HEK293 (cell line): Measurements from ENCODE around the gene TMEM198.

Experiments
- CTCF ChIA-PET: fragments of 350-600 bp; formaldehyde crosslinking; extraction: SDS; loops from one replicate; lab custom pipeline; 2021; ENCODE audit warnings: antibody characterized with exemption; lab: Yijun Ruan, JAX
- POLR2A ChIA-PET: fragments of 300-600 bp; formaldehyde crosslinking; extraction: SDS; loops from one replicate; lab custom pipeline; 2020; ENCODE audit warnings: antibody characterized with exemption, inconsistent platforms; lab: Yijun Ruan, JAX
- H3K27ac ChIP-seq: fragments of 200-500 bp; sonication (Bioruptor generic); 2 replicates; pipeline ENCODE4 v1.5.1; 2014; ENCODE audit warnings: low read depth, low read length, control low read depth, inconsistent platforms; ENCODE audit errors: extremely low read depth
- H3K36me3 ChIP-seq, 2 experiments: fragments of 200-500 bp in 1 of 2; sonication (Bioruptor generic) in 1 of 2; 1 replicate in 1 of 2; 2 replicates in 1 of 2; pipeline ENCODE4 v1.5.1; 2014 to 2017; ENCODE audit warnings: inconsistent platforms in 2 of 2, low read length in 2 of 2; ENCODE audit not compliant: control insufficient read depth in 2 of 2, insufficient read depth in 1 of 2
- H3K4me1 ChIP-seq: fragments of 200-500 bp; sonication (Bioruptor generic); 2 replicates; pipeline ENCODE4 v1.5.1; 2014; ENCODE audit warnings: mild to moderate bottlenecking, low read length, inconsistent platforms; ENCODE audit not compliant: control insufficient read depth, insufficient read depth
- H3K4me3 ChIP-seq: 2 replicates; pipeline ENCODE4 v1.5.1; 2011; ENCODE audit warnings: low read depth, mild to moderate bottlenecking, control low read depth, low read length, moderate library complexity
- H3K9me3 ChIP-seq: fragments of 200-500 bp; sonication (Bioruptor generic); 2 replicates; pipeline ENCODE4 v1.5.1; 2014; ENCODE audit warnings: low read depth, low read length, inconsistent platforms; ENCODE audit not compliant: control insufficient read depth, insufficient read depth
- GLIS1 ChIP-seq: fragments of 450-650 bp; formaldehyde crosslinking; IDR thresholded peaks from 2 replicates; pipeline ENCODE4 v1.5.1; 2016; ENCODE audit warnings: missing biosample characterization, missing genetic modification characterization
- KLF17 ChIP-seq: fragments of 450-650 bp; formaldehyde crosslinking; IDR thresholded peaks from 2 replicates; pipeline ENCODE4 v1.5.1; 2016; ENCODE audit warnings: missing biosample characterization, missing genetic modification characterization
- PBX3 ChIP-seq: sonication (generic); formaldehyde crosslinking; IDR thresholded peaks from 2 replicates; pipeline ENCODE4 v1.8.1; 2022; ENCODE audit warnings: mild to moderate bottlenecking, moderate library complexity, missing genetic modification reagents
- PRDM10 ChIP-seq: fragments of 450-650 bp; formaldehyde crosslinking; IDR thresholded peaks from 2 replicates; pipeline ENCODE4 v1.5.1; 2016; ENCODE audit warnings: missing biosample characterization, missing genetic modification characterization
- PRDM2 ChIP-seq: fragments of 450-650 bp; formaldehyde crosslinking; IDR thresholded peaks from 2 replicates; pipeline ENCODE4 v1.5.1; 2016; ENCODE audit warnings: missing biosample characterization, missing genetic modification characterization, borderline replicate concordance
- SCRT1 ChIP-seq: fragments of 450-650 bp; formaldehyde crosslinking; IDR thresholded peaks from 2 replicates; pipeline ENCODE4 v1.5.1; 2016; ENCODE audit warnings: missing biosample characterization, missing genetic modification characterization, borderline replicate concordance
- SCRT2 ChIP-seq: fragments of 450-650 bp; formaldehyde crosslinking; IDR thresholded peaks from 2 replicates; pipeline ENCODE4 v1.5.1; 2016; ENCODE audit warnings: missing biosample characterization, missing genetic modification characterization
- ZBTB26 ChIP-seq: fragments of 450-650 bp; formaldehyde crosslinking; optimal IDR thresholded peaks from 2 replicates; pipeline ENCODE3; 2016; ENCODE audit warnings: missing biosample characterization, mild to moderate bottlenecking, missing genetic modification characterization
- ZFP41 ChIP-seq: fragments of 450-650 bp; formaldehyde crosslinking; IDR thresholded peaks from 2 replicates; pipeline ENCODE4 v1.5.1; 2016; ENCODE audit warnings: missing biosample characterization, missing genetic modification characterization, borderline replicate concordance
- ZNF112 ChIP-seq: fragments of 450-650 bp; formaldehyde crosslinking; IDR thresholded peaks from 2 replicates; pipeline ENCODE4 v1.5.0; 2017; ENCODE audit warnings: missing biosample characterization, missing genetic modification characterization
- ZNF114 ChIP-seq: fragments of 450-650 bp; formaldehyde crosslinking; IDR thresholded peaks from 2 replicates; pipeline ENCODE4 v1.5.0; 2017; ENCODE audit warnings: missing biosample characterization, missing genetic modification characterization
- ZNF2 ChIP-seq: fragments of 450-650 bp; formaldehyde crosslinking; IDR thresholded peaks from 2 replicates; pipeline ENCODE4 v1.5.1; 2016; ENCODE audit warnings: missing biosample characterization, missing genetic modification characterization
- ZNF202 ChIP-seq: fragments of 450-650 bp; formaldehyde crosslinking; IDR thresholded peaks from 2 replicates; pipeline ENCODE4 v1.5.1; 2016; ENCODE audit warnings: missing biosample characterization, missing genetic modification characterization, borderline replicate concordance
- ZNF354C ChIP-seq: fragments of 450-650 bp; formaldehyde crosslinking; IDR thresholded peaks from 2 replicates; pipeline ENCODE4 v1.5.1; 2016; ENCODE audit warnings: missing biosample characterization, missing genetic modification characterization, low read depth, borderline replicate concordance
- ZNF580 ChIP-seq: fragments of 450-650 bp; formaldehyde crosslinking; IDR thresholded peaks from 2 replicates; pipeline ENCODE4 v1.5.1; 2016; ENCODE audit warnings: missing biosample characterization, missing genetic modification characterization
- ZNF585B ChIP-seq: fragments of 450-650 bp; formaldehyde crosslinking; IDR thresholded peaks from 2 replicates; pipeline ENCODE4 v1.5.1; 2016; ENCODE audit warnings: missing biosample characterization, missing genetic modification characterization
- ZNF654 ChIP-seq: fragments of 450-650 bp; formaldehyde crosslinking; IDR thresholded peaks from 2 replicates; pipeline ENCODE4 v1.5.1; 2016; ENCODE audit warnings: low read depth, missing biosample characterization, missing genetic modification characterization
- ZNF776 ChIP-seq: fragments of 450-650 bp; formaldehyde crosslinking; IDR thresholded peaks from 2 replicates; pipeline ENCODE4 v1.5.0; 2017; ENCODE audit warnings: missing biosample characterization, missing genetic modification characterization, borderline replicate concordance

TMEM198 gene

GRCh38 chr2:219565130-219566080 is 21.6 kb downstream of the TMEM198 start:
- CTCF ChIA-PET: no interaction called here
- Histone ChIP-seq H3K9me3 (no peaks in the 10 kb centered on the region), H3K4me3 (no peak overlapping the region), H3K27ac (no peak overlapping the region), H3K36me3 (peaks cover 13 to 93% of the 10 kb centered on the region in 2 experiments; a peak in 2 of 3 replicates), H3K4me1 (peaks cover 7% of the 10 kb centered on the region)
- POLR2A ChIA-PET: interaction anchor here (1.1 to 1.9 kb wide), 4 partner anchors 13 to 62 kb away, joined by 3 to 5 read pairs (median 4); partner anchors contain the start of gene STK11IP
- 0 out of 2 replicates have a peak, but pooled peaks have one; percentile 19 for TF ChIP-seq SCRT1 (tag by site-specific recombination)
- no peak for TF ChIP-seq ZNF654 (tag by site-specific recombination)
- peak; percentile 59; the same call in 1 of the 2 replicates for TF ChIP-seq SCRT2 (tag by site-specific recombination)
- TF ChIP-seq ZNF112 (tag by site-specific recombination): no peak
- TF ChIP-seq ZNF354C (tag by site-specific recombination): no peak
- TF ChIP-seq ZNF114 (tag by site-specific recombination): no peak
- TF ChIP-seq ZNF202 (tag by site-specific recombination): no peak

- ChIA-PET CTCF (no interaction called here), POLR2A (interaction anchor here (1.5 to 2.8 kb wide), 5 partner anchors 10 to 31 kb away, joined by 3 to 12 read pairs (median 4); partner anchors contain the start of gene STK11IP)
- Histone ChIP-seq H3K4me3 (no peak overlapping the region), H3K27ac (no peak overlapping the region), H3K9me3 (no peaks in the 10 kb centered on the region), H3K4me1 (peaks cover 9% of the 10 kb centered on the region), H3K36me3 (peaks cover 13 to 84% of the 10 kb centered on the region in 2 experiments; a peak in 2 of 3 replicates)
- TF ChIP-seq PRDM2 (tag by site-specific recombination): no peak
- no peak for TF ChIP-seq ZNF585B (tag by site-specific recombination)
- TF ChIP-seq ZFP41 (tag by site-specific recombination): no peak
- no peak for TF ChIP-seq GLIS1 (tag by site-specific recombination)
- no peak for TF ChIP-seq ZBTB26
- no peak for TF ChIP-seq ZNF580 (tag by site-specific recombination)
- no peak for TF ChIP-seq ZNF2 (tag by site-specific recombination)
- TF ChIP-seq KLF17 (tag by site-specific recombination): no peak
- TF ChIP-seq ZNF776: no peak
- TF ChIP-seq ZNF354C (tag by site-specific recombination): no peak
- no peak for TF ChIP-seq PBX3 (CRISPR knock-in tag)
- TF ChIP-seq PRDM10 (tag by site-specific recombination): no peak
Observed at GRCh38 chr2:219566640-219567039, 22.8 kb downstream of the TMEM198 start.
